Coronary artery (tissue), 2 donors: ENCODE data around the gene MAP3K20.

Source experiments
- DNase-seq: peaks from one replicate; pipeline ENCODE4 v3.0.0-alpha.2; 2017; ENCODE audit warnings: low spot score
- H3K27ac ChIP-seq, 2 donors: fragments of 200-600 bp; sonication (generic); one replicate each; pipeline ENCODE4 v1.5.1; 2016 to 2019
- H3K4me3 ChIP-seq: fragments of 200-600 bp; sonication (generic); 2 replicates; pipeline ENCODE4 v1.5.1; 2016; ENCODE audit warnings: mild to moderate bottlenecking, moderate library complexity
- TF ChIP-seq, protein P1 (sequence below): fragments of 200-600 bp; sonication (generic); IDR thresholded peaks from one replicate; pipeline ENCODE4 v1.5.1; 2019; ENCODE audit warnings: antibody characterized with exemption

Gene MAP3K20

DNA sequence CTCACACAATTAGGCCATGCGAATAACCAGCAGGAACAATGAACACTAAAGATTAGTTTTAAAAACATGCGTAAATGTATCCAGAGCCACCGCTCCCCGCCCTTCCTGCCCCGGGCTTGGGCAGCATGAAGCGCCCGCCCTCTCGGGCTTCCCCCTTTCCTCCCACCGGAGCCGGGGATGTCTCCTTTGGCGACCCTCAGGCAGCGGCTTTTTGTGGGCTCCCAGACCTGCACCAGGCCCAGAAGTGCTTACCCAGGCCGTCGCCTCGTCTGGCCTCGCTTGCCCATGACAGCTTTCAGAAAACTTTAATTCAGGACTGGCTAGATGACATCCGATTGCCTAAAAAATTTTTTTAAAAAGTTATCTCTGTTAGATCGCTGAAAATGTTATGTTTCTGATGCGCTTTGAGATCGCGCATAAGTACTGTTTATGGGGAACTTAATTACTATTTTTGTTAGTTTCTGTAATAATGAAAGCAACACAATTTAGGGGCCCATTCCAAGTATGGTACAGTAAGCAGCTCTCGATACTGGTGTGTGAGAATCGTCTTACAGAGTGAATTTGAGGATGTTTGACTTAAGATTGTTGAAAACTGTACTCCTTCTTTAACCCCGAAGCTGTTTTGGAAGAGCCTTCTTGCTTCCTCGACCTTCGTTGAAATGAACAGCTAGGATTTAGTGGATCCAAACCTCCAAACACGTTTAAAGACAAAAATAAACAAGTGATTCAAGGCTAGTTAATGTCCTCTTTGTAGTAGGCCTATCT lies 1.1 kb downstream of the MAP3K20 start:
- Histone ChIP-seq H3K27ac (peak overlapping the region; percentile 89 to 90), H3K4me3 (peak overlapping the region; percentile 90)
- peak; percentile 79 for DNase-seq
- TF ChIP-seq, protein P1, sequence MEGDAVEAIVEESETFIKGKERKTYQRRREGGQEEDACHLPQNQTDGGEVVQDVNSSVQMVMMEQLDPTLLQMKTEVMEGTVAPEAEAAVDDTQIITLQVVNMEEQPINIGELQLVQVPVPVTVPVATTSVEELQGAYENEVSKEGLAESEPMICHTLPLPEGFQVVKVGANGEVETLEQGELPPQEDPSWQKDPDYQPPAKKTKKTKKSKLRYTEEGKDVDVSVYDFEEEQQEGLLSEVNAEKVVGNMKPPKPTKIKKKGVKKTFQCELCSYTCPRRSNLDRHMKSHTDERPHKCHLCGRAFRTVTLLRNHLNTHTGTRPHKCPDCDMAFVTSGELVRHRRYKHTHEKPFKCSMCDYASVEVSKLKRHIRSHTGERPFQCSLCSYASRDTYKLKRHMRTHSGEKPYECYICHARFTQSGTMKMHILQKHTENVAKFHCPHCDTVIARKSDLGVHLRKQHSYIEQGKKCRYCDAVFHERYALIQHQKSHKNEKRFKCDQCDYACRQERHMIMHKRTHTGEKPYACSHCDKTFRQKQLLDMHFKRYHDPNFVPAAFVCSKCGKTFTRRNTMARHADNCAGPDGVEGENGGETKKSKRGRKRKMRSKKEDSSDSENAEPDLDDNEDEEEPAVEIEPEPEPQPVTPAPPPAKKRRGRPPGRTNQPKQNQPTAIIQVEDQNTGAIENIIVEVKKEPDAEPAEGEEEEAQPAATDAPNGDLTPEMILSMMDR, result no peak

DNA sequence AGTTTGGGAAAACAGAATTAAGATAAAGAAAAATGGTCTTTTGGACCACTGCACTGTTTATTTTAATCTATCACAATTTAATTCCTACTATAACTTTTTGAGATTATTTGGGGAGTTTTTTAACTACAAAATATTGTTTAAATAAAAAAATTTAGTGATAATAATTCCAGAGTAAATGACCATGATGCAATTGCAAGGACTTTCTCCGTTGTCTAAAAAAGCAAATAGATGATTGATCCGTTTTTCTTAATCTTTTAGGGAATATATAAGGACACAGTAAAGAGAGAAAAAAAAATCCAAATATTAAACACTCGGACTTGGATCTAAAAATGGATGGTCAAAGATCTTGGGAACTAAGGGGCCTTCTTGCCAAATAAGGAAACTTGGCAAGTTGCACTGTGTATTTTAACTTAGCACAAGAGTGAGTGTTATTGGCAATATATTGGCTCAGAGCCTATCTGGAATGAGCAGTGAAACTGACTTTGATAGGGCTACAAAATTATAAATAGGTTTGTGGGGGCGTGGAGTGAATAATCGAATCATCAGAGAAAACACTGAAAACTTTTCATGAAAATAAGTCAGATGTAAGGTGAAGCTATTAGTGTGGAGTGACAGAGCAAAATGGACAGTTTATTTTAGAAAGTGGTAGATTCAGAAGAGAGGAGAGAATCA lies 2.0 kb downstream of the MAP3K20 start:
- DNase-seq, result no peak
- Histone ChIP-seq H3K4me3 (peak overlapping the region; percentile 90), H3K27ac (peak overlapping the region; percentile 43 to 89)

DNA sequence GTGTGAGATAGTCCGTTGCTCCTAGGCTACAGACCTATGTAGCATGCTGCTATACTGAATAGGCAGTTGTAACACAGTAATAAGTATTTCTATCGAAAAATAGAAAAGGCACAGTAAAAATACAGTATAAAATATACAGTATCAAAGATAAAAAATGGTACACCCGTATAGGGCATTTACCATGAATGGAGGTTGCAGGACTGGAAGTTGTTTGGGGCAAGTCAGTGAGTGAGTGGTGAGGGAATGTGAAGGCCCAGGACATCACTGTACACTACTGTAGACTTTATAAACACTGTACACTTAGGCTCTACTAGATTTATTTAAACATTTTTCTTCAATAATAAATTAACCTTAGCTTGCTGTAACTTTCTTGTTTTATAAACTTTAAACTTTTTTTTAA lies 3.5 kb downstream of the MAP3K20 start:
- DNase-seq, result no peak

More for the DNA sequence above, 2.0 kb downstream of the MAP3K20 start:
- TF ChIP-seq, protein P1, result no peak

GRCh38 chr2:173079973-173080860 lies 4.6 kb downstream of the MAP3K20 start:
- H3K27ac ChIP-seq, result no peak overlapping the region
- TF ChIP-seq, protein P1, result no peak
- no peak overlapping the region for H3K4me3 ChIP-seq
- DNase-seq, result no peak

More for the DNA sequence above, 3.5 kb downstream of the MAP3K20 start:
- no peak overlapping the region for H3K27ac ChIP-seq
- H3K4me3 ChIP-seq, result peak overlapping the region; percentile 90
- TF ChIP-seq, protein P1, result no peak

DNA sequence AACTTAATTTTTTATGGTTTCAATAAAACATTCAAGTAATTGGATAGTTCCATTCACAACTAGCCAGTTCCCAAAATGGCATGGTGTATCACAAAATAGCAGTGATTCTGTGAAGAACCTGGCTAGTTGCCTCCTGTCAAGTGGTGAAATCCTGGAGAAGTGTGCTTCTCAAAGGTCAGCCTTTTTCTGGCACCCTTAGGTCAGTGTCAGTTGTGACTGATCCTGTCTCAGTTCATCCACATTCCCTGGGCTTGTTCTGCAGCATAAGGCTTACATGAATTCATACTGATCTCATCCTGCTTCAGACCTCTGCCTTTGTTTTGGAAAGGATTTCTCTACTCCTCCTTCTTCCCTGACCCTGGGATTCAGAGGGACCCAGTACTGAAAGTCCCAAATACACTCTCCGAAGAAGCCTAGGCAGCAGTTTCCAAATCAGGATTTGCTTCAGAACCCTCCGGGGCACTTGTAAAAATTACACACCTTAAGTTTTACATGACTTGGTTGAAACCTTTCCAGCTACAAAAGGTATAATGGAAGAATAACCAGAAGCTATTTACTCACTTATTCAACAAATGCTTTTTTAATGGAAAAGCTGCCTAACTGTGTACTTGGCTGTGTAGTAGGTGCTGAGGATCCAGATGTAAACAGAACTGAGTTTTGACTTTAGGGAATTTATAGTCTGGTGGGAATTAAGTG lies 11.0 kb downstream of the MAP3K20 start:
- peak overlapping the region; percentile 68 to 71 for H3K27ac ChIP-seq
- TF ChIP-seq, protein P1, result no peak
- no peak for DNase-seq
- H3K4me3 ChIP-seq, result peak overlapping the region; percentile 14

DNA sequence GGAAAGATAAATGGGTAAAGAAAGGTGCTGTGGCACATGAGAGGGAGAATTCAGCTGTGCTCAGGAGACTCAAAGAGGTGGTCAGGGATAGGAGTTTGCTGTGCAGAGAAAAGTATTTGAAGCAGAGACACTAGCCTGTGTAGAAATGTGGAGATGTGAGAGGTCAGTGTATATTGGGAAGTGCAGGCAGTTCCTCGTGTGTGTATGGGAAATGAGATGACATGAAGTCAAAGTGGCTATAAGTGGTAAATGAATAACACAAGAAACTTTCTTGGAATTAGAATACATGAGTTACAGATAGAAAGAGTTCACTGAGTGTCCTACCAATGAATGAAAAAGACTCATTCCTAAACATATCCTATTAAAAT lies 11.6 kb downstream of the MAP3K20 start:
- Histone ChIP-seq H3K4me3 (no peak overlapping the region), H3K27ac (peak overlapping the region; percentile 68 to 71)
- DNase-seq, result no peak
- TF ChIP-seq, protein P1, result no peak
